ENCODE results near the gene HPCA.

The HPCA gene

DNA sequence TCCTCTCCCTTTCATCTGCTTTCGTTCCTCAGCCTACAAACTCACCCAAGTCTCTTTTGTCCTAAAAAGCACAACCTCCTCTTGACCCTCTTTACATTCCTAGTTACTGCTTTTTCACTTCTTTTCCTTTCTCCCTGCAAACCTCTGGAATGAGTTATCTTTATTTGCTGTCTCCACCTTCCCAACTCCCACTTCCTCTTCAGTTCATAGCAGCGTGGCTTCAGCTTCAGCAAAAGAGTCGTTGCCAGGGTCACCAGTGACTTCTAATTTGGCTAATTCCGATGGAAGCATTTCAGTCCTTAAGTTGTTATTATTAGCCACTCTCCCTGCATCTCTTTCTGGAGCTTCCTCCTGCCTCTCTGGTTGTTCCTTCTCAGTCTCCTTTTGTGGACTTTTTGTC lies 21.1 kb downstream of the HPCA start:
- ChIA-PET POLR2A (no interaction called here), CTCF (interaction anchor here (1.0 to 1.5 kb wide), 2 partner anchors 15 to 219 kb away, joined by 3 read pairs; no protein-coding TSS in a partner anchor)
- DNase-seq (ENCODE audit: extremely low spot score): no peak
- TF ChIP-seq, protein P1, sequence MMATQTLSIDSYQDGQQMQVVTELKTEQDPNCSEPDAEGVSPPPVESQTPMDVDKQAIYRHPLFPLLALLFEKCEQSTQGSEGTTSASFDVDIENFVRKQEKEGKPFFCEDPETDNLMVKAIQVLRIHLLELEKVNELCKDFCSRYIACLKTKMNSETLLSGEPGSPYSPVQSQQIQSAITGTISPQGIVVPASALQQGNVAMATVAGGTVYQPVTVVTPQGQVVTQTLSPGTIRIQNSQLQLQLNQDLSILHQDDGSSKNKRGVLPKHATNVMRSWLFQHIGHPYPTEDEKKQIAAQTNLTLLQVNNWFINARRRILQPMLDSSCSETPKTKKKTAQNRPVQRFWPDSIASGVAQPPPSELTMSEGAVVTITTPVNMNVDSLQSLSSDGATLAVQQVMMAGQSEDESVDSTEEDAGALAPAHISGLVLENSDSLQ (IDR thresholded peaks at IDR 0.05): no peak
- no peak for TF ChIP-seq CTBP1 (IDR thresholded peaks at IDR 0.05; ENCODE audit: borderline replicate concordance)
- no peak for TF ChIP-seq SP1 (IDR thresholded peaks at IDR 0.05)
- TF ChIP-seq SUZ12 (IDR thresholded peaks at IDR 0.05): no peak
- TF ChIP-seq ZNF384 (IDR thresholded peaks at IDR 0.05): no peak
- no peak for TF ChIP-seq ELF4 (IDR thresholded peaks at IDR 0.05)
- no peak for TF ChIP-seq ARNT (IDR thresholded peaks at IDR 0.05)
- TF ChIP-seq FOXK2 (IDR thresholded peaks at IDR 0.05): no peak
- no peak for TF ChIP-seq L3MBTL2 (conservative IDR thresholded peaks at IDR 0.05)
- no peak for TF ChIP-seq FOXM1 (IDR thresholded peaks at IDR 0.05; ENCODE audit: borderline replicate concordance)
- no peak for TF ChIP-seq LEF1 (IDR thresholded peaks at IDR 0.05; ENCODE audit: borderline replicate concordance)
- TF ChIP-seq HDGF (IDR thresholded peaks at IDR 0.05; ENCODE audit: borderline replicate concordance): no peak
- TF ChIP-seq BHLHE40 (IDR thresholded peaks at IDR 0.05; ENCODE audit: borderline replicate concordance): no peak
- no peak for TF ChIP-seq FOXA1 (IDR thresholded peaks at IDR 0.05)
- no peak for TF ChIP-seq TARDBP (IDR thresholded peaks at IDR 0.05)
- TF ChIP-seq NFRKB (IDR thresholded peaks at IDR 0.05): no peak

DNA sequence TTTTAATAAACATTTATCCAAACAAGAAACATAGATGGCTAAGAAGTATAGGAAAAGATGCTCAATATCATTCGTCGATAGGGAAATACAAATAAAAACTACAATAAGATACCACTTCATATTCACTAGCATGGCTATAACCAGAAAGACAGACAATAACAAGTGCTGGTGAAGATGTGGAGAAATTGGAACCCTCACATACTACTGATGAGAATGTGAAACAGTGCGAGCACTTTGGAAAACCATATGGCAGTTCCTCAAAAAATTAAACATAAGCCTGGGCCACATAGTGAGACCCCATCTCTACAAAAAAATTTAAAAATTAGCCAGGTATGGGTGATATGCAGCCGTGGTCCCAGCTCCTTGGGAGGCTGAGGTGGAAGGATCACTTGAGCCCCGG lies 24.0 kb downstream of the HPCA start:
- POLR2A ChIA-PET: no interaction called here
- TF ChIP-seq SP1 (IDR thresholded peaks at IDR 0.05) (no peak), CTBP1 (IDR thresholded peaks at IDR 0.05; ENCODE audit: borderline replicate concordance) (no peak), HDGF (IDR thresholded peaks at IDR 0.05; ENCODE audit: borderline replicate concordance) (no peak), SUZ12 (IDR thresholded peaks at IDR 0.05) (no peak), TARDBP (IDR thresholded peaks at IDR 0.05) (no peak), LEF1 (IDR thresholded peaks at IDR 0.05; ENCODE audit: borderline replicate concordance) (no peak), ARNT (IDR thresholded peaks at IDR 0.05) (no peak)
- TF ChIP-seq, protein P1 (IDR thresholded peaks at IDR 0.05): no peak

DNA sequence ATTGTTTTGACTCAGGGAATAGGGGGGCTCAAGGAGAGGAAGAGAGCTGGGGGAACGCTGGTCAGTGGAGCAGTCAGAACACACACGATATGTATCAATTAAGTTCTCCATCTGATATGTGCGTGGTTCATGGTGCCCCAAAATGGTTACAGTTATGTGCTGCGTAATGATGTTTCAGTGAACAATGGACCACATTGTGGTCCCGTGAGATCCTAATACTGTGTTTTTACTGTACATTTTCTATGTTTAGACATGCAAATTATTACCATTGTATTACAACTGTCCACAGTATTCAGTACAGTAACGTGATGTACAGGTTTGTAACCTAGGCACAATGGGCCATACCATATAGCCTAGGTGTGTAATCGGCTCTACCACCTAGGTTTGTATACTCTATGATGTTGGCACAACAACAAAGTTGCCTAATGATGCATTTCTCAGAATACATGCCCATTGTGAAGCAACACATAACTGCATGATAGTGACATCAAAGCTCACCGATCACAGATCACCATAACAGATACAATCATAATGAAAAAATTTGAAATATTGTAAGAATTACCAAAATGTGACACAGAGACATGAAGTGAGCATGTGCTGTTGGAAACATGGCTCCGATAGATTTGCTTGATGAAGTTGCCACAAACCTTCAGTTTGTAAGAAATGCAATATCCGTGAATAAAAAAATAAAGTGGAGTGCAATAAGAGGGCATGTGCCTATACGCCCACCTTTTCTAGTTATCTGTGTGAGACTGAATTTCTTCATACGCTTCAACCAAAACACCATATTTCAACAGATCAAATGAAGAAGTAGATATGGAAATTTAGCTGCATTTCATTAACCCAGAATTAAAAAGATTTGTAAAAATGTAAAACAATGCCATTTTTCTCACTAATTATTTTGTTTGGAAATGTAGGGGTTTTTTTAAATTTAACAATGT lies 29.7 kb downstream of the HPCA start:
- TF ChIP-seq CTBP1 (IDR thresholded peaks at IDR 0.05; ENCODE audit: borderline replicate concordance) (no peak), FOXK2 (IDR thresholded peaks at IDR 0.05) (no peak)
- CTCF ChIA-PET: no interaction called here
- POLR2A ChIA-PET: no interaction called here
- no peak for DNase-seq (ENCODE audit: extremely low spot score)

More for the DNA sequence above, 24.0 kb downstream of the HPCA start:
- CTCF ChIA-PET: interaction anchor here (0.8 kb wide), 1 partner anchor 145 kb away, joined by 3 read pairs; no protein-coding TSS in a partner anchor
- no peak for DNase-seq (ENCODE audit: extremely low spot score)

DNA sequence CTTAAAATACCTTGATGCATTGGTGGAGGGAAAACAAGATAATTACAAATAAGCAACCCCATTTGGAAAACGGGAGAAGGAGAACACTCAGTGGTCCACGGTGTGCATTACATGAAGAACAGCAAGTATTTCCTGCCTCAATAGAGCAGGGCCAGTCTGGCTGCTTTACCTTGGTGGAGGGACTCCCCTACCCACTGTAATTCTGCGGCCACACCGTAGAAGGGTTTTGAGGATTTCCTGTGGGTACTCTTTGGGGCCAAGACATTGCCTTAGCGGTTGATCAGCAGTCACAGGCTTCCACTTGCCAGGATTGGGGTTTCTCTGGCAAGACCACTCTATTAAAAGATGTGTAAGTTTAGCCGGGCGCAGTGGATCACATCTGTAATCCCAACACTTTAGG lies 31.2 kb downstream of the HPCA start:
- no peak for DNase-seq (ENCODE audit: extremely low spot score)
- POLR2A ChIA-PET: no interaction called here
- no peak for TF ChIP-seq FOXM1 (IDR thresholded peaks at IDR 0.05; ENCODE audit: borderline replicate concordance)
- no peak for TF ChIP-seq FOXK2 (IDR thresholded peaks at IDR 0.05)
- TF ChIP-seq ARNT (IDR thresholded peaks at IDR 0.05): no peak
- TF ChIP-seq FOXA1 (IDR thresholded peaks at IDR 0.05): no peak
- TF ChIP-seq HDGF (IDR thresholded peaks at IDR 0.05; ENCODE audit: borderline replicate concordance): no peak
- TF ChIP-seq TARDBP (IDR thresholded peaks at IDR 0.05): no peak
- TF ChIP-seq ZNF384 (IDR thresholded peaks at IDR 0.05): no peak
- no peak for TF ChIP-seq SUZ12 (IDR thresholded peaks at IDR 0.05)
- TF ChIP-seq, protein P1 (IDR thresholded peaks at IDR 0.05): no peak
- CTCF ChIA-PET: no interaction called here

DNA sequence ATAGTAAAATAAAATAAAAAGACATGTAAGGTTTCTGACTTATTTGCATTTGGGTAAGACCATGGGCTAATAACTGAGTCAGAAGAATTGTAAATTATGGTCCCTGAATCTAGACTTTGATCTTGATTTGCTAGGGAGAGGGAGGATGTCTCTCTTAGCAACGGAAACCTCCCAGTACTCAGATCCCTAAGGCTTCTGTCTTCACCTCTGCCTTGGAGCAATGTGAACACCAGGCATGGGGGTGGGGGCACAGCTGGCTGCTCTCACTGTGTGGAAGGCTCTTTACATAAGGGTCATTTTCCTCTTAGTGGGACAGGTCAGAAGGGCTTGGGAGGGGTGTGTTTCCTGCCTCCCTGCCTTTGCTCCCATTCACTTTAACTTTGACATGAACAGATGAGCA lies 31.9 kb downstream of the HPCA start:
- CTCF ChIA-PET: no interaction called here

More for the DNA sequence above, 31.9 kb downstream of the HPCA start:
- no peak for DNase-seq (ENCODE audit: extremely low spot score)
- POLR2A ChIA-PET: no interaction called here
- TF ChIP-seq ZNF384 (IDR thresholded peaks at IDR 0.05): no peak
- TF ChIP-seq FOXM1 (IDR thresholded peaks at IDR 0.05; ENCODE audit: borderline replicate concordance): no peak
- TF ChIP-seq CTBP1 (IDR thresholded peaks at IDR 0.05; ENCODE audit: borderline replicate concordance): no peak
- no peak for TF ChIP-seq SUZ12 (IDR thresholded peaks at IDR 0.05)
- TF ChIP-seq ELF4 (IDR thresholded peaks at IDR 0.05): no peak
- TF ChIP-seq LEF1 (IDR thresholded peaks at IDR 0.05; ENCODE audit: borderline replicate concordance): no peak
- no peak for TF ChIP-seq BHLHE40 (IDR thresholded peaks at IDR 0.05; ENCODE audit: borderline replicate concordance)
- TF ChIP-seq L3MBTL2 (conservative IDR thresholded peaks at IDR 0.05): no peak
- no peak for TF ChIP-seq SP1 (IDR thresholded peaks at IDR 0.05)

All from HEK293T (cell line).